Mucosa of gallbladder (tissue), 1 donor: ENCODE results near the gene GCFC2. TPM values are rescaled to one million over a fixed set of nuclear protein-coding genes. Genes with fewer than 3 reads are reported as not detected.

Experiments used
- DNase-seq: peaks from one replicate; pipeline ENCODE4 v3.0.0-alpha.2; 2020; ENCODE audit warnings: low spot score
- total RNA-seq: library from RNA; stranded (reverse); gene quantifications from one replicate; pipeline ENCODE4 v1.2.1, GENCODE V29; 2021
- donor health status: DM: no; HTN: no; CAD: no.

The GCFC2 gene
- total RNA-seq, 1 donor from 2014 or later, result 11.0 TPM

DNA sequence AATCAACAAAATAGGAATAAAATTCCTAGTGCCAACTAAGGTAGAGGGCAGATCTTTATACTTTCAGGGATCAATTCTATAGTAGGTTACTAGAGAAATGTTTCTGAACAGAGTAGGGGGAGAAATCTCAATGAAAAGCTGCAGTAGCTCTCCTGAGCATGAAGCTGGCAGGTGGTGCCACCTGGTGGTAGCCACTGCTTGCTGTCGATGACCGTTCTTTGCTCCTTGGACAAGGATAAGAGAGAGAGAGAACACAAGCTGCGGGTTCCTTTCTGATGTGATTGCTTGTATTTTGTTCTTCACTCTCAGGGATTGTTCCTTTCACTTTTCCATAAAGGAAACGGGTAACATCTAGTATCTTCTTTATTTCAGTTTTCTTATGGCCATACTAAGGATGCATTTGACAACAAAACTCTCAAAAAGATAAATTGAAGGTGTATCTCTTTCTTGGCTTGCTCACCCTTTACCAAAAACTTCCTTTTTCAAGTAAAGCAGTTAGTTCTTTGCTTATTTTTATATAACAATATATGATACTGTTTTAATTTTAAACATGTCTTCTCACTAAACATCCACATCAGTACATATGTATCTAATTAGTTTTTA is 82.7 kb downstream of the GCFC2 start:
- DNase-seq, result peak; percentile 63

GRCh38 chr2:75622929-75623328 is 87.8 kb downstream of the GCFC2 start:
- no peak for DNase-seq

- no peak for DNase-seq
These were observed 88.2 kb downstream of the GCFC2 start for GRCh38 chr2:75622500-75622899.

- DNase-seq, result no peak
These were observed 89.5 kb downstream of the GCFC2 start for GRCh38 chr2:75621228-75621627.

- DNase-seq, result no peak
These were observed 90.6 kb downstream of the GCFC2 start for GRCh38 chr2:75619956-75620740.

GRCh38 chr2:75616933-75617332 is 93.8 kb downstream of the GCFC2 start:
- no peak for DNase-seq

GRCh38 chr2:75616406-75616805 is 94.3 kb downstream of the GCFC2 start:
- no peak for DNase-seq

DNA sequence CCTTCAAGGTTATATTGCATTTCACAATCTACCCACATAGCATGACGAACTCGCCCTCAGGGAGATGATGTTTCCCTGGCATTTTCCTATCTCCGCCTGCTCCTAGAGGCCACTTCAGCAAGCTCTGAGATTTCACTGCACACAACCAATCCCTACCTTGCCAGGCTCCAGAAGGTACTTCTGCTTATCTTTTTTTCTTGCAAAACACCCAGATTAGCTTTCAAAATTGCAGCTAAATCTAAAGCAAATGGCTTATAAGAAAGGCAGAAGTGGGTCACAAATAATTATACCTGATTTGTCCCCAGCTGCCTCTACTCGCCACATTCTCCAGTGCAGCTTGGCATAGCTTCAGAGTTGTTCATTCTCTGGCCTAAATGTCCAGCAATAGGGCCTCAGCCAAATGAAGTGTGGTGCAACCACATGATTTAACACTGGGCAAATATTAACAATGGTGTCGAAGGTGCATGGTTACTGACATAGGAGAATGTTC is 96.5 kb downstream of the GCFC2 start:
- DNase-seq, result no peak

DNA sequence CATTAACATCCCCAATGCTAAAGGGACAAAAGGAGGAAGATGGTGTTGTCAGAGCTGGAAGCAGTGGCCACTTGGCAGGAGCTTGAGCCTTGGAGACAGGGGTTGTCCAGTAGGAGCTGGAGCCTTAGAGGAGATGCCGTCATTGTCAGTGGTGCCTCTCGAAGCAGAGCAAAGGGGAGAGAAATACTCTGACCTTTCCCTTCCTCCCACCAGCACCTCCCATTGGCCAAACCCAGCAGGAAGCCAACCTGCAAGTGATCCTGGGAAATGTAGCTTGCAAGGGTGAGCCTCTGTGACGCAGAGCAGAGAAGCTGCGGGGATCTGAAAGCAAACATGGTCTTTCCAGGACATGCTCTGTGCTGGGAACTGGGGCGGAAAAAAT is 97.9 kb downstream of the GCFC2 start:
- no peak for DNase-seq

Other genes starting within 250 kb of the GCFC2 start
- gene EVA1A, start 150.0 kb downstream of the GCFC2 start, total RNA-seq, result 0.43 TPM
- gene MRPL19, start 64.1 kb downstream of the GCFC2 start, total RNA-seq, result 45.4 TPM